ENCODE measurements around the gene FBXL7.

Gene FBXL7

DNA sequence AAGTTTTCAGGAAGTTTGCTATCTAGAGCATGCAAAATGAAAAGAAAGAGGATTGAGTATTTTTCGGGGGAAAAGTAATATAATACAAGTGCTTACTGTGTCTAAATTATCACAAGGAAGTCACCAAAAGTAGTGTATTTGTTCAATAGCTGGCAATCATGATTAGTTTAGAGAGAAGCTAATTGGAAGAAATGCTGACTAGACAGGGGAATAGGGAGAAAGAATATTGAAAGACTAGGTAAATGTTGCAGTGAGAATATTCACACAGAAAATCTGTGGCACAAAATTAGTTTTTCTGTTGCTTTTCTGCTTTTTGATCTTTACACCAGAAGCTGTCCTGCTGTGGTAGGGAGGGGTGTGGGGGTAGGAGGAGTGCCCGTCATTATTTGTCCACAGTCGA is 440.9 kb downstream of the FBXL7 start:
- TF ChIP-seq, protein P1, sequence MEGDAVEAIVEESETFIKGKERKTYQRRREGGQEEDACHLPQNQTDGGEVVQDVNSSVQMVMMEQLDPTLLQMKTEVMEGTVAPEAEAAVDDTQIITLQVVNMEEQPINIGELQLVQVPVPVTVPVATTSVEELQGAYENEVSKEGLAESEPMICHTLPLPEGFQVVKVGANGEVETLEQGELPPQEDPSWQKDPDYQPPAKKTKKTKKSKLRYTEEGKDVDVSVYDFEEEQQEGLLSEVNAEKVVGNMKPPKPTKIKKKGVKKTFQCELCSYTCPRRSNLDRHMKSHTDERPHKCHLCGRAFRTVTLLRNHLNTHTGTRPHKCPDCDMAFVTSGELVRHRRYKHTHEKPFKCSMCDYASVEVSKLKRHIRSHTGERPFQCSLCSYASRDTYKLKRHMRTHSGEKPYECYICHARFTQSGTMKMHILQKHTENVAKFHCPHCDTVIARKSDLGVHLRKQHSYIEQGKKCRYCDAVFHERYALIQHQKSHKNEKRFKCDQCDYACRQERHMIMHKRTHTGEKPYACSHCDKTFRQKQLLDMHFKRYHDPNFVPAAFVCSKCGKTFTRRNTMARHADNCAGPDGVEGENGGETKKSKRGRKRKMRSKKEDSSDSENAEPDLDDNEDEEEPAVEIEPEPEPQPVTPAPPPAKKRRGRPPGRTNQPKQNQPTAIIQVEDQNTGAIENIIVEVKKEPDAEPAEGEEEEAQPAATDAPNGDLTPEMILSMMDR (IDR thresholded peaks at IDR 0.05; ENCODE audit: low read depth, low read length, missing control alignments) = no peak
- no peak overlapping the region for H3K4me3 ChIP-seq (replicated peaks; ENCODE audit: low read depth, low read length)
- DNase-seq (ENCODE audit: extremely low read depth, low read depth) = no peak

- TF ChIP-seq, protein P1 (IDR thresholded peaks at IDR 0.05; ENCODE audit: low read depth, low read length, missing control alignments) = no peak
- H3K4me3 ChIP-seq (replicated peaks; ENCODE audit: low read depth, low read length) = no peak overlapping the region
- DNase-seq (ENCODE audit: extremely low read depth, low read depth) = no peak
Measured at GRCh38 chr5:15943487-15943886, 443.5 kb downstream of the FBXL7 start.

- TF ChIP-seq, protein P1 (IDR thresholded peaks at IDR 0.05; ENCODE audit: low read depth, low read length, missing control alignments) = no peak
- no peak overlapping the region for H3K4me3 ChIP-seq (replicated peaks; ENCODE audit: low read depth, low read length)
- no peak for DNase-seq (ENCODE audit: extremely low read depth, low read depth)
Measured at GRCh38 chr5:15946026-15946425, 446.0 kb downstream of the FBXL7 start.

DNA sequence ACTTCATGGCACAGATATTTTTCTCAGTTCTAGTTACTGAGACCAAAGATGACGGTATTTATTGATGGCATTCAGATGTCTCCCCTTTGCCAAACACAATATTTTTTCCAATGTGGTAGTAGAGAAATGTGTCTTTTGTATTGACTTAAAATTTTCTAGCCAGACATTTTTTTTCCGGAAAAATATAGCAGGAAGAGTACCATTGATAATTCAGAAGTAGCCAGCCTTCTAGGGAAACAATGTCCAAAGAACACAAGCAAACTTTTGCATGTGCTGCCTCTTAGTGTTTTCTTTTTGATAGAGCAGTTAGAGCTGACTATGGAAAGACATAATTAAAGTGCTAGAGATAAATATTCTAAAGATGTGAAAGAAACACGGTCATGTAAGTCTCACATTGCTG is 448.2 kb downstream of the FBXL7 start:
- H3K4me3 ChIP-seq (replicated peaks; ENCODE audit: low read depth, low read length) = no peak overlapping the region
- no peak for DNase-seq (ENCODE audit: extremely low read depth, low read depth)
- TF ChIP-seq, protein P1 (IDR thresholded peaks at IDR 0.05; ENCODE audit: low read depth, low read length, missing control alignments) = no peak

DNA sequence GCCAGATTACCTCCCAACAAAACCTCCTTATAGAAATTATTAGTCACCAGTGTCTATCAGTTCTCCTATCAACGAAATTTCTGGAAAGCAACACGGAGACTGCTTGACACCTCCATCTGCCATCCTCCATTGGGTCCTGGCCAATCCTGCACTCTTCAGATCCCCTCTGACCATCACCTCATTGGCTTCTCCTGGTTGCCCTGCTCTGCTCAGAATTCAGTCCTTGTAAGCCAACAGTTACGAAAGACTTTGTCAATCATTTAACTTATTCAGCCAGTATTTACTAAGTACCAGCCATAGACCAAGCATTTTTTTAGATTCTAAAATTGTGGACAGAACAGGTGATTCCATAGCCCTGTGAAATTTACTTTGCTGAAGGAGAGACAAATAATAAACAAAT is 451.1 kb downstream of the FBXL7 start:
- no peak overlapping the region for H3K4me3 ChIP-seq (replicated peaks; ENCODE audit: low read depth, low read length)
- no peak for DNase-seq (ENCODE audit: extremely low read depth, low read depth)
- TF ChIP-seq, protein P1 (IDR thresholded peaks at IDR 0.05; ENCODE audit: low read depth, low read length, missing control alignments) = no peak

GRCh38 chr5:15951550-15951949 is 451.6 kb downstream of the FBXL7 start:
- no peak overlapping the region for H3K4me3 ChIP-seq (replicated peaks; ENCODE audit: low read depth, low read length)
- TF ChIP-seq, protein P1 (IDR thresholded peaks at IDR 0.05; ENCODE audit: low read depth, low read length, missing control alignments) = no peak
- DNase-seq (ENCODE audit: extremely low read depth, low read depth) = no peak

DNA sequence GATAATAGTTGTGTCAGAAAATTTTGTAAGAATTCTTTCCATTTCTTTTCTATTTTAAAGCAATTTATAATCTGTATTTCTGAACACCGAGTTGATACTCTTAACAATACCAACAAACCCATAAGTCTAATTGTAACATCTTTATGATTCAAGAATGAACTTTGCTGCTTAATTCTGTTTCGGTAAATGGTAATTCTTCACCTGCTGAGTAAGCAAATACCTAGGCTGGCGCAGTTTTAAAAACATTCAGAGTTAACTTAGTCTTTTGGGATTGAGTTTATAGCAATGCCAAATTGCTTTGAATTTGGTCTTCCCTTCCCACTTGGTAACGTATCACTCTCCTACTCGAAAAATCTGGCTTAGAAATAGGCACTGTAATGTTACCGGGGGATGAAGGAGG is 456.6 kb downstream of the FBXL7 start:
- TF ChIP-seq, protein P1 (IDR thresholded peaks at IDR 0.05; ENCODE audit: low read depth, low read length, missing control alignments) = no peak
- no peak overlapping the region for H3K4me3 ChIP-seq (replicated peaks; ENCODE audit: low read depth, low read length)
- no peak for DNase-seq (ENCODE audit: extremely low read depth, low read depth)
